ENCODE measurements around the gene B4GALNT3.

B4GALNT3 gene

DNA sequence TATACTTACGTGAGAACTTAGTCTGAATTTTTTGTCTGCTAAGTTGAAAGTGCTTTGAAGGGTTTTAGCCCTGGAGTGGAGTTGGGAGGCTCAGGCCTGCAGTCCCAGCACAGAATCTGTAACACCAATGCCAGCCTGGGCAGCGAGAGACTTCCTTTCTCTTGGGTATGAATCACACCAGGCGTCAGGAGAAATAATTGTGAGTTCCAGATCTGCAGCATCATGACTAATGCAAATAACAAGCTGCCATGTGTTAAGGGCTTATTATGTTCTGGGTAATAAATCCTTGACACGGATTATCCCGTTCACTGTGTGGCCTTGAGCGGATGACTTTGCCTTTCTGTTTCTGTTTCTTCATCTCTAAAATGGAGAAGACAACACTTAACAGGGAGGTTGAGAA lies 70.6 kb downstream of the B4GALNT3 start:
- no peak overlapping the region for H3K4me2 ChIP-seq (ENCODE audit: low read length)
- no peaks in the 10 kb centered on the region for H3K79me2 ChIP-seq (ENCODE audit: insufficient read depth, low read length)
- TF ChIP-seq CTCF (IDR thresholded peaks at IDR 0.05; ENCODE audit: low read length) (no peak), EZH2 (IDR thresholded peaks at IDR 0.05; ENCODE audit: borderline replicate concordance, low read length) (no peak)
- no peak overlapping the region for H3K9ac ChIP-seq (ENCODE audit: low read length)
- no peaks in the 10 kb centered on the region for H3K9me2 ChIP-seq (ENCODE audit: low read depth, low read length)
- H3K27me3 ChIP-seq (ENCODE audit: insufficient read depth, low read length) = peaks cover 14% of the 10 kb centered on the region; the same call in 1 of the 2 replicates
- no peak overlapping the region for H3K4me3 ChIP-seq (ENCODE audit: low read depth, low read length, poor library complexity, severe bottlenecking)
- peaks cover 24% of the 10 kb centered on the region for H3K9me3 ChIP-seq (ENCODE audit: low read length)
- H3K27ac ChIP-seq (ENCODE audit: low read depth, low read length, poor library complexity, severe bottlenecking) = no peak overlapping the region
- no peak overlapping the region for H2AFZ ChIP-seq (ENCODE audit: low read length)
- H3K4me1 ChIP-seq (ENCODE audit: insufficient read depth, low read length, severe bottlenecking) = no peaks in the 10 kb centered on the region
- peaks cover 6% of the 10 kb centered on the region; the same call in 1 of the 2 replicates for H3K36me3 ChIP-seq (ENCODE audit: insufficient read depth, low read length)
- no peaks in the 10 kb centered on the region for H3F3A ChIP-seq (ENCODE audit: insufficient read depth, low read length)
- no peaks in the 10 kb centered on the region for H4K20me1 ChIP-seq (ENCODE audit: insufficient read depth, low read length)

DNA sequence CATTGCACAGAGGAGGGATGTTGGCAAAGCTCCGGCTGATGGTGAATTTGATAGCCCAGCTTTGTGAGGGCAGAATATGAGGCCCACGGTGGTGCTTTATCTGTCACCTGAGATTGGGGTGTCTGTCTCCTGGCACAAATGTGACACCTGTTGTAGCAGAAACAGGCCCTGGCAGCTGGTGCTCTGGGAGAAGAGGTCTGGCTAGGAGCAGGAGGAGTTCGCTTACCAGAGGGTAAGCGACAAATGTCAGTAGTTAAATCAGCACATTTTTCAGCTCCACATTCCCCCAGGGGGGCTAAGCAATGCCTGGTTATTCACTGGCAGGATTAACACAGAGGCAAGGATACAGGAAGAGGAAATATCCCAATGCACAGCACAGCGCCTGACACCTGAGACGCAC lies 71.1 kb downstream of the B4GALNT3 start:
- Histone ChIP-seq H3K27ac (ENCODE audit: low read depth, low read length, poor library complexity, severe bottlenecking) (no peak overlapping the region), H3K36me3 (ENCODE audit: insufficient read depth, low read length) (peaks cover 6% of the 10 kb centered on the region; the same call in 1 of the 2 replicates), H3K9ac (ENCODE audit: low read length) (no peak overlapping the region), H3K9me3 (ENCODE audit: low read length) (peaks cover 24% of the 10 kb centered on the region), H3K4me3 (ENCODE audit: low read depth, low read length, poor library complexity, severe bottlenecking) (no peak overlapping the region), H3K27me3 (ENCODE audit: insufficient read depth, low read length) (peaks cover 18% of the 10 kb centered on the region; the same call in 1 of the 2 replicates), H3F3A (ENCODE audit: insufficient read depth, low read length) (no peaks in the 10 kb centered on the region), H4K20me1 (ENCODE audit: insufficient read depth, low read length) (no peaks in the 10 kb centered on the region), H3K4me1 (ENCODE audit: insufficient read depth, low read length, severe bottlenecking) (no peaks in the 10 kb centered on the region), H3K4me2 (ENCODE audit: low read length) (no peak overlapping the region), H3K79me2 (ENCODE audit: insufficient read depth, low read length) (no peaks in the 10 kb centered on the region), H3K9me2 (ENCODE audit: low read depth, low read length) (no peaks in the 10 kb centered on the region), H2AFZ (ENCODE audit: low read length) (no peak overlapping the region)
- TF ChIP-seq EZH2 (IDR thresholded peaks at IDR 0.05; ENCODE audit: borderline replicate concordance, low read length) = no peak
- no peak for TF ChIP-seq CTCF (IDR thresholded peaks at IDR 0.05; ENCODE audit: low read length)

GRCh38 chr12:531951-532585 lies 72.3 kb downstream of the B4GALNT3 start:
- peaks cover 18% of the 10 kb centered on the region; the same call in 1 of the 2 replicates for H3K27me3 ChIP-seq (ENCODE audit: insufficient read depth, low read length)
- no peaks in the 10 kb centered on the region for H4K20me1 ChIP-seq (ENCODE audit: insufficient read depth, low read length)
- no peaks in the 10 kb centered on the region for H3K4me1 ChIP-seq (ENCODE audit: insufficient read depth, low read length, severe bottlenecking)
- H3K9me2 ChIP-seq (ENCODE audit: low read depth, low read length) = no peaks in the 10 kb centered on the region
- H3K4me2 ChIP-seq (ENCODE audit: low read length) = no peak overlapping the region
- no peak for TF ChIP-seq CTCF (IDR thresholded peaks at IDR 0.05; ENCODE audit: low read length)
- TF ChIP-seq EZH2 (IDR thresholded peaks at IDR 0.05; ENCODE audit: borderline replicate concordance, low read length) = no peak
- H3K4me3 ChIP-seq (ENCODE audit: low read depth, low read length, poor library complexity, severe bottlenecking) = no peak overlapping the region
- no peak overlapping the region for H2AFZ ChIP-seq (ENCODE audit: low read length)
- no peak overlapping the region for H3K9ac ChIP-seq (ENCODE audit: low read length)
- H3K36me3 ChIP-seq (ENCODE audit: insufficient read depth, low read length) = peaks cover 6% of the 10 kb centered on the region; the same call in 1 of the 2 replicates
- H3K9me3 ChIP-seq (ENCODE audit: low read length) = peaks cover 24% of the 10 kb centered on the region
- H3F3A ChIP-seq (ENCODE audit: insufficient read depth, low read length) = no peaks in the 10 kb centered on the region
- H3K27ac ChIP-seq (ENCODE audit: low read depth, low read length, poor library complexity, severe bottlenecking) = no peak overlapping the region
- no peaks in the 10 kb centered on the region for H3K79me2 ChIP-seq (ENCODE audit: insufficient read depth, low read length)

Measured in OCI-LY1 (cell line).